ENCODE data around the gene JPT2.

- TF ChIP-seq RFX5 (IDR thresholded peaks at IDR 0.05; ENCODE audit: low read depth, low read length): no peak
- TF ChIP-seq FOXK2 (IDR thresholded peaks at IDR 0.05): no peak
Observed at GRCh38 chr16:1655269-1655807, 22.7 kb upstream of the JPT2 start.
